CD4-positive, alpha-beta T cell treated with Interleukin-2 at 100 ng/mL for 4 hours (primary cell): ENCODE measurements around the gene NEBL.

Experiments used
- DNase-seq: peaks from one replicate; pipeline ENCODE4 v3.0.0-alpha.2; 2020; ENCODE audit warnings: low spot score

Gene NEBL

GRCh38 chr10:20903635-20904390 lies 6.7 kb upstream of the NEBL start:
- no peak for DNase-seq

GRCh38 chr10:20901110-20901509 lies 4.0 kb upstream of the NEBL start:
- DNase-seq: no peak

GRCh38 chr10:20898866-20899535 lies 1.9 kb upstream of the NEBL start:
- no peak for DNase-seq

- DNase-seq: no peak
Measured at GRCh38 chr10:20893297-20893696, 3.8 kb downstream of the NEBL start.

GRCh38 chr10:20892796-20893195 lies 4.3 kb downstream of the NEBL start:
- no peak for DNase-seq

GRCh38 chr10:20892011-20892585 lies 5.0 kb downstream of the NEBL start:
- DNase-seq: no peak

GRCh38 chr10:20891338-20891714 lies 5.8 kb downstream of the NEBL start:
- DNase-seq: no peak

GRCh38 chr10:20890491-20891337 lies 6.4 kb downstream of the NEBL start:
- DNase-seq: no peak

- DNase-seq: no peak
Measured at GRCh38 chr10:20890009-20890408, 7.1 kb downstream of the NEBL start.

GRCh38 chr10:20888620-20889330 lies 8.3 kb downstream of the NEBL start:
- DNase-seq: no peak

GRCh38 chr10:20887706-20888555 lies 9.2 kb downstream of the NEBL start:
- DNase-seq: no peak

- no peak for DNase-seq
Measured at GRCh38 chr10:20885678-20886077, 11.4 kb downstream of the NEBL start.

- no peak for DNase-seq
Measured at GRCh38 chr10:20883552-20883951, 13.6 kb downstream of the NEBL start.

- DNase-seq: no peak
Measured at GRCh38 chr10:20882091-20882490, 15.0 kb downstream of the NEBL start.

- no peak for DNase-seq
Measured at GRCh38 chr10:20879136-20879535, 18.0 kb downstream of the NEBL start.

GRCh38 chr10:20877986-20878983 lies 18.8 kb downstream of the NEBL start:
- no peak for DNase-seq

- no peak for DNase-seq
Measured at GRCh38 chr10:20877554-20877953, 19.6 kb downstream of the NEBL start.

- DNase-seq: no peak
Measured at GRCh38 chr10:20874261-20874660, 22.9 kb downstream of the NEBL start.

- DNase-seq: no peak
Measured at GRCh38 chr10:20871970-20872369, 25.1 kb downstream of the NEBL start.

GRCh38 chr10:20870834-20871233 lies 26.3 kb downstream of the NEBL start:
- DNase-seq: no peak
